IMR-90 (cell line): ENCODE data around the gene EIF4B. TPM values are rescaled to one million over a fixed set of nuclear protein-coding genes. Genes with fewer than 3 reads are reported as not detected.

Experiments used
- ATAC-seq: fragments of 200-7000 bp; cut with Tn5 transposase; 2 replicates; pipeline ENCODE4 v1.9.1; 2020; ENCODE audit warnings: low read depth, mild to moderate bottlenecking, moderate library complexity
- BruUV-seq: library from RNA; stranded (reverse); fragments of 400-500 nt; replicated peaks from 2 replicates; lab custom pipeline; 2021; lab: Mats Ljungman, UMichigan
- CTCF ChIA-PET: fragments of 300-600 bp; formaldehyde crosslinking; extraction: SDS; loops from one replicate; lab custom pipeline; 2021; ENCODE audit warnings: antibody characterized with exemption; lab: Yijun Ruan, JAX
- POLR2A ChIA-PET: fragments of 300-600 bp; sonication (Branson Sonifier 250); formaldehyde crosslinking; loops from one replicate; lab custom pipeline; 2022; ENCODE audit warnings: antibody characterized with exemption; ENCODE audit not compliant: unreplicated experiment; lab: Charles Lee
- DNase-seq: peaks from one replicate; pipeline ENCODE4 v3.0.0; 2013
- H2AFZ ChIP-seq: replicated peaks from 2 replicates; pipeline ENCODE3; 2013; ENCODE audit warnings: low read length, mild to moderate bottlenecking; ENCODE audit not compliant: poor library complexity
- H2AK5ac ChIP-seq: 2 replicates; pipeline ENCODE4 v1.6.1; 2013; ENCODE audit warnings: low read depth, low read length, inconsistent platforms
- H2AK9ac ChIP-seq: replicated peaks from 2 replicates; pipeline ENCODE3; 2013; ENCODE audit warnings: mild to moderate bottlenecking, low read depth, low read length, moderate library complexity; ENCODE audit not compliant: poor library complexity
- H2BK120ac ChIP-seq: 2 replicates; pipeline ENCODE4 v1.6.1; 2013; ENCODE audit warnings: low read depth, low read length, inconsistent platforms
- H2BK15ac ChIP-seq: 3 replicates; pipeline ENCODE4 v1.6.1; 2013; ENCODE audit warnings: low read depth, low read length, inconsistent platforms
- H2BK20ac ChIP-seq: 2 replicates; pipeline ENCODE4 v1.6.1; 2013; ENCODE audit warnings: low read depth, mild to moderate bottlenecking, inconsistent platforms, low read length, moderate library complexity
- H2BK5ac ChIP-seq: 2 replicates; pipeline ENCODE4 v1.6.1; 2013; ENCODE audit warnings: mild to moderate bottlenecking, low read depth, low read length, inconsistent platforms; ENCODE audit not compliant: poor library complexity, severe bottlenecking
- H3K14ac ChIP-seq: replicated peaks from 2 replicates; pipeline ENCODE4 v1.6.1; 2013; ENCODE audit warnings: low read depth, low read length, inconsistent platforms
- H3K18ac ChIP-seq: 2 replicates; pipeline ENCODE4 v1.6.1; 2013; ENCODE audit warnings: low read depth, low read length, control low read depth
- H3K23ac ChIP-seq: 2 replicates; pipeline ENCODE4 v1.6.1; 2013; ENCODE audit warnings: low read depth, low read length, inconsistent platforms
- H3K27ac ChIP-seq: 2 replicates; pipeline ENCODE4 v1.5.1; 2013; ENCODE audit warnings: mild to moderate bottlenecking, control low read depth, low read length; ENCODE audit not compliant: insufficient read depth
- H3K27me3 ChIP-seq: 2 replicates; pipeline ENCODE4 v1.6.1; 2013; ENCODE audit warnings: low read length; ENCODE audit not compliant: control insufficient read depth, insufficient read depth
- H3K36me3 ChIP-seq: 2 replicates; pipeline ENCODE4 v1.6.1; 2013; ENCODE audit warnings: low read length, mixed read lengths; ENCODE audit not compliant: control insufficient read depth, insufficient read depth
- H3K4ac ChIP-seq: 2 replicates; pipeline ENCODE4 v1.6.1; 2013; ENCODE audit warnings: low read depth, low read length, inconsistent platforms
- H3K4me1 ChIP-seq: 2 replicates; pipeline ENCODE4 v1.6.1; 2013; ENCODE audit warnings: low read length, mixed read lengths; ENCODE audit not compliant: control insufficient read depth, insufficient read depth
- H3K4me2 ChIP-seq: 2 replicates; pipeline ENCODE4 v1.6.1; 2013; ENCODE audit warnings: low read depth, mild to moderate bottlenecking, control low read depth, low read length, moderate library complexity
- H3K4me3 ChIP-seq: 2 replicates; pipeline ENCODE4 v1.5.1; 2013; ENCODE audit warnings: low read depth, mild to moderate bottlenecking, control low read depth, low read length, moderate library complexity; ENCODE audit not compliant: insufficient read depth
- H3K56ac ChIP-seq: 2 replicates; pipeline ENCODE4 v1.6.1; 2013; ENCODE audit warnings: low read length, inconsistent platforms; ENCODE audit not compliant: insufficient read depth; ENCODE audit errors: extremely low read depth
- H3K79me1 ChIP-seq, 2 experiments: 2 replicates each; pipeline ENCODE4 v1.6.1; 2013; ENCODE audit warnings: low read length in 2 of 2, inconsistent platforms in 1 of 2, low read depth in 1 of 2
- H3K9ac ChIP-seq: 2 replicates; pipeline ENCODE4 v1.6.1; 2013; ENCODE audit warnings: low read depth, low read length, control low read depth
- H3K9me1 ChIP-seq: 2 replicates; pipeline ENCODE4 v1.6.1; 2013; ENCODE audit warnings: low read length, inconsistent platforms; ENCODE audit not compliant: insufficient read depth
- H3K9me3 ChIP-seq: 2 replicates; pipeline ENCODE4 v1.6.1; 2013; ENCODE audit warnings: low read length; ENCODE audit not compliant: control insufficient read depth, insufficient read depth
- H4K20me1 ChIP-seq: 2 replicates; pipeline ENCODE4 v1.6.1; 2013; ENCODE audit warnings: low read length, inconsistent platforms; ENCODE audit not compliant: insufficient read depth
- H4K5ac ChIP-seq: 2 replicates; pipeline ENCODE4 v1.6.1; 2013; ENCODE audit warnings: mild to moderate bottlenecking, low read depth, low read length, control low read depth
- H4K8ac ChIP-seq, 2 experiments: 2 replicates each; pipeline ENCODE4 v1.6.1; 2013; ENCODE audit warnings: low read depth in 2 of 2, low read length in 2 of 2, control low read depth in 1 of 2, inconsistent platforms in 1 of 2
- H4K91ac ChIP-seq: 2 replicates; pipeline ENCODE4 v1.6.1; 2013; ENCODE audit warnings: low read depth, low read length, inconsistent platforms; ENCODE audit not compliant: insufficient read depth
- BHLHE40 ChIP-seq: fragments of 150-350 bp; IDR thresholded peaks from 2 replicates; pipeline ENCODE4 v1.6.1; 2016; ENCODE audit warnings: mild to moderate bottlenecking, low read depth, low read length
- CEBPB ChIP-seq: IDR thresholded peaks from 2 replicates; pipeline ENCODE4 v1.6.1; 2012; ENCODE audit warnings: low read depth, low read length, improper control_type of control experiment
- MAZ ChIP-seq: IDR thresholded peaks from 2 replicates; pipeline ENCODE4 v1.6.1; 2012; ENCODE audit warnings: low read depth, mild to moderate bottlenecking, low read length, improper control_type of control experiment, moderate library complexity, borderline replicate concordance
- MXI1 ChIP-seq: IDR thresholded peaks from 2 replicates; pipeline ENCODE4 v1.6.1; 2012; ENCODE audit warnings: low read depth, mild to moderate bottlenecking, low read length, moderate library complexity, borderline replicate concordance
- WGBS, 2 experiments: methylation state at CpG; one replicate each; pipeline versions ENCODE4 v1.1.5 to v1.1.7; 2013; ENCODE audit warnings: missing lambda C conversion rate in 2 of 2; ENCODE audit not compliant: insufficient read length in 1 of 2; ENCODE audit errors: extremely low coverage in 2 of 2; 5-methylcytosine and 5-hydroxymethylcytosine counted together
- dilution Hi-C: fragments of 300-500 bp; cut with HindIII; formaldehyde crosslinking; loops from one replicate; pipeline ENCODE4 v1.14.3; 2018; ENCODE audit warnings: low sequenced_read_pairs; ENCODE audit not compliant: unreplicated experiment
- in situ Hi-C: fragments of 300-500 bp; cut with MboI; formaldehyde crosslinking; loops from 3 replicates; pipeline ENCODE4 v1.14.3; 2019; ENCODE audit warnings: low sequenced_read_pairs, inconsistent platforms, mixed read lengths
- intact Hi-C: fragments of 100-400 bp; cut with micrococcal nuclease; formaldehyde crosslinking; loops from 2 replicates; pipeline ENCODE4 v1.10.0; 2022
- polyA plus RNA-seq, 3 experiments: library from polyadenylated mRNA; depleted of rRNA; stranded (reverse); fragments of >200 nt; gene quantifications; 2 replicates each; pipeline ENCODE4 v1.2.3, GENCODE V29; 2012; ENCODE audit warnings: low replicate concordance in 1 of 3
- total RNA-seq: library from RNA; depleted of rRNA; stranded (reverse); fragments of >200 nt; gene quantifications from 2 replicates; pipeline ENCODE4 v1.2.3, GENCODE V29; 2012

EIF4B gene
- total and polyA plus RNA-seq, 2 of the 4 experiments (the other 2 are of a cell fraction): 313 to 671 TPM

DNA sequence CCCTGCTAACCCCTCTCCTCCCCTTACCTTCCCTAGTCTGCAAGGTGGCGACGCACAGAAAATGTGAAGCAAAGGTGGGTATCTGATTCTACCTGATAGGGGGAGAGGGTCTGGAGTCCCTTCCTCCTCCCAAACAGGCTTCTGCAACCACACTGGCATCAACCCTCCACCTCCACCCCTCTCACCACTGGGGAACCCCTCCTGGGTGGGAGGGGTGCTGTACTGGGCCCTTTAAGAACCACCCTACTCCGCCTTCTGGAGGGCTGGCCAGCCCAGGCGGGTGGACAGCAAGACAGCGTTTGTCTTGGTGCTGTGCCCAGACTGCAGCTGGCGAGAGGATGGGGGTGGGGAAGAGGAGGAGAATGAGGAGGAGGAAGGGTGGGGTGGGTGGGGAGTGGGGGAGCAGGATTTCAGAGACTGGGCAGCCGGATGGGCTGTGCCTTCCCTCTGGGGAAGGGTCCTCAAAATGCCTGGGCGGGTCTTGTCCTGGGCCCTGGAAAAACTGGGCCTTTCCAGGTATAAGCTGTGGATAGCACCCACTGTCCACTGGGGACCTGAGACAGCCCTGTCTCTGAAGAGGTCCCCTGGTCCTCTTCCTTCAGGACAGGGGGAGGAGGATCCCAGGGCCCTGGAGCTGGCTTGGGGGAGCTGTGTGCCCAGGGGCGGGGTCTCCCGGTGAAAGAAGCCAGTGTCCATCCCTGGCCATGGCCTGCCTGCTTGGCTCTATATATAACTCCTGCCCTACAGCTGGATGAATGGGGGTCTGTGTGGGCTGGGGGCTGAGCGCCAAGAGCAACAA is 46.4 kb downstream of the EIF4B start:
- Histone ChIP-seq H2BK15ac (peak overlapping the region; percentile 90; the same call in 2 of the 3 replicates), H3K4me1 (peaks cover 48% of the 10 kb centered on the region), H2AK5ac (peak overlapping the region; percentile 100), H2BK20ac (peak overlapping the region; percentile 84), H3K36me3 (peaks cover 41% of the 10 kb centered on the region), H3K27me3 (no peaks in the 10 kb centered on the region), H3K4me3 (no peak overlapping the region), H3K4ac (peak overlapping the region; percentile 82), H4K91ac (peak overlapping the region; percentile 77), H3K27ac (peak overlapping the region; percentile 99), H3K4me2 (peak overlapping the region; percentile 67), H2AK9ac (peak overlapping the region; percentile 98), H3K9me1 (peaks cover 25% of the 10 kb centered on the region), H3K14ac (peak overlapping the region; percentile 80), H4K8ac (peak overlapping the region; percentile 25 to 67; a peak in 3 of 4 replicates), H2BK120ac (peak overlapping the region; percentile 86), H3K79me1 (peaks cover 5 to 58% of the 10 kb centered on the region in 2 experiments; a peak in 3 of 4 replicates), H2AFZ (peak overlapping the region; percentile 62), H3K56ac (peak overlapping the region; percentile 52; the same call in 1 of the 2 replicates), H4K20me1 (peaks cover 22% of the 10 kb centered on the region), H3K23ac (peak overlapping the region; percentile 30; the same call in 1 of the 2 replicates), H4K5ac (peak overlapping the region; percentile 46), H3K9ac (peak overlapping the region; percentile 39), H2BK5ac (peak overlapping the region; percentile 99), H3K18ac (peak overlapping the region; percentile 43), H3K9me3 (no peaks in the 10 kb centered on the region)
- ChIA-PET POLR2A (interaction anchor here (0.5 to 1.8 kb wide), 2 partner anchors 26 to 41 kb away, joined by 3 to 8 read pairs; partner anchors contain the start of gene SPRYD3), CTCF (interaction anchor here (0.6 kb wide), 1 partner anchor 13 kb away, joined by 3 read pairs; no protein-coding TSS in a partner anchor)
- in situ Hi-C loops (no loop called here), dilution Hi-C loops (no loop called here), intact Hi-C loops (loop anchor here (5.0 kb wide), 1 partner anchor 245 kb away; the partner anchor contains the start of genes MYG1 and PFDN5)
- TF ChIP-seq BHLHE40: no peak
- TF ChIP-seq CEBPB: no peak
- TF ChIP-seq MXI1: 0 out of 2 replicates have a peak, but pooled peaks have one; percentile 19
- peak; percentile 66; the same call in 1 of the 2 replicates for TF ChIP-seq MAZ
- no CpG with 5 or more reads among the region's 11 CpGs for WGBS, 2 experiments
- no TSS peak for BruUV-seq
- DNase-seq (peak; percentile 85), ATAC-seq (peak; percentile 42)
